Upper lobe of left lung (tissue), 4 donors: ENCODE measurements around the gene PEMT.

Experiments used
- POLR2A ChIP-seq, 4 donors: fragments of 450-650 bp; IDR thresholded peaks; one replicate each; pipeline ENCODE4 v1.5.1; 2016 to 2017; ENCODE audit warnings: antibody characterized with exemption in 4 of 4, mild to moderate bottlenecking in 2 of 4
- TF ChIP-seq, protein P1 (sequence below), 6 experiments: fragments of 450-650 bp in 4 of 6; fragments of 200-600 bp in 2 of 6; sonication (generic) in 2 of 6; IDR thresholded peaks; one replicate each; pipeline ENCODE4 v1.5.1; 2016 to 2019; ENCODE audit warnings: antibody characterized with exemption in 6 of 6

DNA sequence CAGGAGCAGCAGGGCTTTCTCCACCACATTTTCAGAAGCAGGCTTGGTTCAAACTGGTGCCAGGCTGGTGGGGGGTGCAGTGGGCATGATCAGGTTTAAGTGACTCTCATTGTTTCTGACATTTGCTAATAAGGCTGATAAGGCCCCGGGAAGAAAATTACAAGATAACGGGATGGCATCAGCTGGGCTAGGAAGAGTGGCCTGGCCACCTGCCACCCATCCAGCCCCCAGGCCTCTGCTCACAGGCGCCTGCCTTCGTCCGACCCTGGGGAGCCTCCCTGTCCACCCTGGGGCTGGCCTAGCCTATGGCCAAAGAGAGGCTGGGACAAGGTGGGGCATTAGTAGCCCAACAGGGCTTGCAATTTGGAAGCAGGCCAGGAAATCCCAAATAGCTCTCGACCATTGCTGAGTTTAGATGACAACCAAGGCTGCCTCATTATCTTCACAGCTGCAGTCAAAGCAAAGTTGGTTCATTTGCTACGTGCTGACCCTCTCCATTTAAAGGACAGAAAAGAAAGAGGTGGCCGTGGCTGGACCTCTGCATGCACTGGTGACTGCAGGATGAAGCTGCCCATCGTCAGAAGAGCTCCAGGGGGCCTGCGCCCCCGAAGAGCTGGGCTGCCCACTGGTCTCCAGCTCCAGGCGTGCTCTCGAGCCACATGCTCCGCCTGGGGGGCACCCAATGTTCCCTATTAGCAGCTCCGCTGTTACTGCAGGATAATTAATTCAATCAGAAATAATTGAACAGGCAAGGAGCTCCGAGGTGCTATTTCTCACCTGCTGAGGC lies 44.9 kb downstream of the PEMT start:
- TF ChIP-seq, protein P1, sequence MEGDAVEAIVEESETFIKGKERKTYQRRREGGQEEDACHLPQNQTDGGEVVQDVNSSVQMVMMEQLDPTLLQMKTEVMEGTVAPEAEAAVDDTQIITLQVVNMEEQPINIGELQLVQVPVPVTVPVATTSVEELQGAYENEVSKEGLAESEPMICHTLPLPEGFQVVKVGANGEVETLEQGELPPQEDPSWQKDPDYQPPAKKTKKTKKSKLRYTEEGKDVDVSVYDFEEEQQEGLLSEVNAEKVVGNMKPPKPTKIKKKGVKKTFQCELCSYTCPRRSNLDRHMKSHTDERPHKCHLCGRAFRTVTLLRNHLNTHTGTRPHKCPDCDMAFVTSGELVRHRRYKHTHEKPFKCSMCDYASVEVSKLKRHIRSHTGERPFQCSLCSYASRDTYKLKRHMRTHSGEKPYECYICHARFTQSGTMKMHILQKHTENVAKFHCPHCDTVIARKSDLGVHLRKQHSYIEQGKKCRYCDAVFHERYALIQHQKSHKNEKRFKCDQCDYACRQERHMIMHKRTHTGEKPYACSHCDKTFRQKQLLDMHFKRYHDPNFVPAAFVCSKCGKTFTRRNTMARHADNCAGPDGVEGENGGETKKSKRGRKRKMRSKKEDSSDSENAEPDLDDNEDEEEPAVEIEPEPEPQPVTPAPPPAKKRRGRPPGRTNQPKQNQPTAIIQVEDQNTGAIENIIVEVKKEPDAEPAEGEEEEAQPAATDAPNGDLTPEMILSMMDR (IDR thresholded peaks at IDR 0.05): no peak
- no peak for TF ChIP-seq POLR2A (IDR thresholded peaks at IDR 0.05)
